ENCODE results near the gene MCRIP1.
"Not testable (repeated sequence)": the region's sequence is repeated elsewhere in the genome, so short reads cannot be mapped to it uniquely, and the experiment has no call there.

MCRIP1 gene

GRCh38 chr17:81840826-81841778 lies 8.0 kb upstream of the MCRIP1 start:
- no peak overlapping the region for H3K27ac ChIP-seq (ENCODE audit: low read depth, low read length, poor library complexity, severe bottlenecking)
- H4K20me1 ChIP-seq (ENCODE audit: insufficient read depth, low read length), result no peaks in the 10 kb centered on the region
- no peak overlapping the region for H3K9ac ChIP-seq (ENCODE audit: low read length)
- H3K4me2 ChIP-seq (ENCODE audit: low read length), result no peak overlapping the region
- no peaks in the 10 kb centered on the region for H3K27me3 ChIP-seq (ENCODE audit: insufficient read depth, low read length)
- no peaks in the 10 kb centered on the region for H3K4me1 ChIP-seq (ENCODE audit: insufficient read depth, low read length, severe bottlenecking)
- H2AFZ ChIP-seq (ENCODE audit: low read length), result no peak overlapping the region
- TF ChIP-seq EZH2 (IDR thresholded peaks at IDR 0.05; ENCODE audit: borderline replicate concordance, low read length) (no peak), CTCF (IDR thresholded peaks at IDR 0.05; ENCODE audit: low read length) (no peak)
- H3F3A ChIP-seq (ENCODE audit: insufficient read depth, low read length), result no peaks in the 10 kb centered on the region
- no peaks in the 10 kb centered on the region for H3K9me2 ChIP-seq (ENCODE audit: low read depth, low read length)
- peaks cover 39% of the 10 kb centered on the region for H3K36me3 ChIP-seq (ENCODE audit: insufficient read depth, low read length)
- H3K79me2 ChIP-seq (ENCODE audit: insufficient read depth, low read length), result no peaks in the 10 kb centered on the region
- H3K4me3 ChIP-seq (ENCODE audit: low read depth, low read length, poor library complexity, severe bottlenecking), result no peak overlapping the region
- no peaks in the 10 kb centered on the region for H3K9me3 ChIP-seq (ENCODE audit: low read length)

DNA sequence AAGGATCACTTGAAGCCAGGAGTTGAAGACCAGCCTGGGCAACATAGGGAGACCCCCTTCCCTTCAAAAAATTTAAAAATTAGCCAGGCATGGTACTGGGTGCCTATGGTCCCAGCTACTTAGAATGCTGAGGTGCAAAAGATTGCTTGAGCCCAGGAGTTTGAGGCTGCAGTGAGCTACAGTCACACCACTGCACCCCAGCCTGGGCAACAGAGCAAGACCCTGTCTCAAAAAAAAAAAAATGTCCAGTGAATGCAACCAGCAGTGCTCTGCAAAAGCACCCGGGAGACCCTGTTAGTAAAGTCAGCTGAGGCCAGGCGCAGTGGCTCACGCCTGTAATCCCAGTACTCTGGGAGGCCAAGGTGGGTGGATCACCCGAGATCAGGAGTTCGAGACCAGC lies 7.0 kb upstream of the MCRIP1 start:
- not testable (repeated sequence) for H3K4me2 ChIP-seq (ENCODE audit: low read length)

GRCh38 chr17:81839301-81839700 lies 6.2 kb upstream of the MCRIP1 start:
- Histone ChIP-seq H4K20me1 (ENCODE audit: insufficient read depth, low read length) (no peaks in the 10 kb centered on the region), H3K9me2 (ENCODE audit: low read depth, low read length) (no peaks in the 10 kb centered on the region), H3K4me3 (ENCODE audit: low read depth, low read length, poor library complexity, severe bottlenecking) (no peak overlapping the region), H3K9ac (ENCODE audit: low read length) (no peak overlapping the region), H2AFZ (ENCODE audit: low read length) (no peak overlapping the region), H3K79me2 (ENCODE audit: insufficient read depth, low read length) (no peaks in the 10 kb centered on the region), H3F3A (ENCODE audit: insufficient read depth, low read length) (no peaks in the 10 kb centered on the region), H3K4me2 (ENCODE audit: low read length) (no peak overlapping the region), H3K9me3 (ENCODE audit: low read length) (no peaks in the 10 kb centered on the region), H3K27me3 (ENCODE audit: insufficient read depth, low read length) (no peaks in the 10 kb centered on the region), H3K27ac (ENCODE audit: low read depth, low read length, poor library complexity, severe bottlenecking) (no peak overlapping the region), H3K36me3 (ENCODE audit: insufficient read depth, low read length) (peaks cover 21% of the 10 kb centered on the region), H3K4me1 (ENCODE audit: insufficient read depth, low read length, severe bottlenecking) (peaks cover 6% of the 10 kb centered on the region)
- TF ChIP-seq EZH2 (IDR thresholded peaks at IDR 0.05; ENCODE audit: borderline replicate concordance, low read length), result no peak
- TF ChIP-seq CTCF (IDR thresholded peaks at IDR 0.05; ENCODE audit: low read length), result no peak

More for the DNA sequence above, 7.0 kb upstream of the MCRIP1 start:
- H3K79me2 ChIP-seq (ENCODE audit: insufficient read depth, low read length); H3K9me2 ChIP-seq (ENCODE audit: low read depth, low read length); H3K9me3 ChIP-seq (ENCODE audit: low read length); H2AFZ ChIP-seq (ENCODE audit: low read length); H3K4me3 ChIP-seq (ENCODE audit: low read depth, low read length, poor library complexity, severe bottlenecking); H3K9ac ChIP-seq (ENCODE audit: low read length); H3F3A ChIP-seq (ENCODE audit: insufficient read depth, low read length); H4K20me1 ChIP-seq (ENCODE audit: insufficient read depth, low read length); H3K4me1 ChIP-seq (ENCODE audit: insufficient read depth, low read length, severe bottlenecking); H3K27me3 ChIP-seq (ENCODE audit: insufficient read depth, low read length); H3K27ac ChIP-seq (ENCODE audit: low read depth, low read length, poor library complexity, severe bottlenecking): not testable (repeated sequence)
- peaks cover 28% of the 10 kb centered on the region for H3K36me3 ChIP-seq (ENCODE audit: insufficient read depth, low read length)

Data from OCI-LY1 (cell line).